Measurements from ENCODE around the gene SYTL1.

Gene SYTL1

GRCh38 chr1:27351541-27352107, 9.8 kb downstream of the SYTL1 start:
- TF ChIP-seq CTCF (IDR thresholded peaks at IDR 0.05; ENCODE audit: insufficient read depth, low read depth, low read length, missing control alignments): no peak
- H3K4me3 ChIP-seq (ENCODE audit: low read length): no peak overlapping the region
- DNase-seq (ENCODE audit: low read depth): no peak

- no peak overlapping the region for H3K4me3 ChIP-seq (ENCODE audit: low read length)
- DNase-seq (ENCODE audit: low read depth): no peak
- TF ChIP-seq CTCF (IDR thresholded peaks at IDR 0.05; ENCODE audit: insufficient read depth, low read depth, low read length, missing control alignments): no peak
Measured at GRCh38 chr1:27353166-27353565, 11.3 kb downstream of the SYTL1 start.

- H3K4me3 ChIP-seq (ENCODE audit: low read length): no peak overlapping the region
- TF ChIP-seq CTCF (IDR thresholded peaks at IDR 0.05; ENCODE audit: insufficient read depth, low read depth, low read length, missing control alignments): no peak
- DNase-seq (ENCODE audit: low read depth): no peak
Measured at GRCh38 chr1:27353629-27354028, 11.8 kb downstream of the SYTL1 start.

GRCh38 chr1:27355683-27356082, 13.9 kb downstream of the SYTL1 start:
- no peak for TF ChIP-seq CTCF (IDR thresholded peaks at IDR 0.05; ENCODE audit: insufficient read depth, low read depth, low read length, missing control alignments)
- no peak overlapping the region for H3K4me3 ChIP-seq (ENCODE audit: low read length)
- DNase-seq (ENCODE audit: low read depth): no peak

- H3K4me3 ChIP-seq (ENCODE audit: low read length): no peak overlapping the region
- no peak for DNase-seq (ENCODE audit: low read depth)
- TF ChIP-seq CTCF (IDR thresholded peaks at IDR 0.05; ENCODE audit: insufficient read depth, low read depth, low read length, missing control alignments): no peak
Measured at GRCh38 chr1:27356277-27356618, 14.4 kb downstream of the SYTL1 start.

GRCh38 chr1:27356619-27357280, 14.9 kb downstream of the SYTL1 start:
- no peak overlapping the region for H3K4me3 ChIP-seq (ENCODE audit: low read length)
- peak; percentile 25 for TF ChIP-seq CTCF (IDR thresholded peaks at IDR 0.05; ENCODE audit: insufficient read depth, low read depth, low read length, missing control alignments)
- DNase-seq (ENCODE audit: low read depth): peak; percentile 26

All from epithelial cell of esophagus (primary cell).